PFSK-1 (cell line): ENCODE measurements around the gene B4GALNT4.

Source experiments
- POLR2AphosphoS5 ChIP-seq: IDR thresholded peaks from 2 replicates; pipeline ENCODE4 v1.6.1; 2012; ENCODE audit warnings: low read depth, mild to moderate bottlenecking, control low read depth, low read length, moderate library complexity
- REST ChIP-seq, 2 experiments: IDR thresholded peaks; 2 replicates each; pipeline versions ENCODE4 v1.6.1 to v1.8.0; 2011 to 2012; ENCODE audit warnings: low read depth in 2 of 2, low read length in 2 of 2, control low read depth in 1 of 2, inconsistent platforms in 1 of 2, mild to moderate bottlenecking in 1 of 2, moderate library complexity in 1 of 2; ENCODE audit not compliant: insufficient read depth in 1 of 2
- TAF1 ChIP-seq: IDR thresholded peaks from 2 replicates; pipeline ENCODE4 v1.6.1; 2012; ENCODE audit warnings: low read length, control low read depth, borderline replicate concordance; ENCODE audit not compliant: insufficient read depth

DNA sequence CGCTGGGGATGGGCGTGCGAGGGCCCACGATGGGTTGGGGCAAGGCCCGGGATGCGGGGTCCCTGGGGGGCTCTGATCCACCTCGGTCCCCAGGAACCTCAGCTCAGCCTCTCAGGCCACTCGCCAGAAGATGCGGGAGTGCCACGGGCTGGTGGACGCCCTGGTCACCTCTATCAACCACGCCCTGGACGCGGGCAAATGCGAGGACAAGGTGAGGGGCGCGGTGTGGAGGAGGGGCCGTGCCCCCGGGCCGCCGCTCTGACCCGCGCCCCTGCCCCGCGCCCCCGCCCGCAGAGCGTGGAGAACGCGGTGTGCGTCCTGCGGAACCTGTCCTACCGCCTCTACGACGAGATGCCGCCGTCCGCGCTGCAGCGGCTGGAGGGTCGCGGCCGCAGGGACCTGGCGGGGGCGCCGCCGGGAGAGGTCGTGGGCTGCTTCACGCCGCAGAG, 31.0 kb downstream of the B4GALNT4 start:
- TF ChIP-seq POLR2AphosphoS5, result no peak
- TF ChIP-seq REST (IDR thresholded peaks at IDR 0.05; ENCODE audit: insufficient read depth in 1 of 2, low read depth in 2 of 2, low read length in 2 of 2), result no peak
- no peak for TF ChIP-seq TAF1
